B cell (primary cell): ENCODE data around the gene MTUS2. TPM values are rescaled to one million over a fixed set of nuclear protein-coding genes. Genes with fewer than 3 reads are reported as not detected.

Source experiments
- ATAC-seq: fragments of 200-7000 bp; cut with Tn5 transposase; one replicate; pipeline ENCODE4 v1.10.0; 2021; ENCODE audit warnings: low read depth, mild to moderate bottlenecking, moderate number of reproducible peaks, moderate library complexity
- CTCF ChIA-PET: fragments of 350-600 bp; sonication (Branson Sonifier 250); formaldehyde crosslinking; loops from one replicate; lab custom pipeline; 2021; ENCODE audit warnings: antibody characterized with exemption, inconsistent platforms; lab: Charles Lee
- POLR2A ChIA-PET: fragments of 350-600 bp; sonication (Branson Sonifier 250); formaldehyde crosslinking; loops from one replicate; lab custom pipeline; 2021; ENCODE audit warnings: antibody characterized with exemption; lab: Charles Lee
- DNase-seq: peaks from one replicate; pipeline ENCODE4 v3.0.0; 2013
- H2AFZ ChIP-seq: 2 replicates; pipeline ENCODE4 v1.6.1; 2012; ENCODE audit warnings: mild to moderate bottlenecking, low read depth, low read length; ENCODE audit not compliant: insufficient read depth, poor library complexity, severe bottlenecking
- H3K27ac ChIP-seq, 2 donors: 1 replicate in 1 of 2; 2 replicates in 1 of 2; pipeline ENCODE4 v1.5.1; 2012 to 2013; ENCODE audit warnings: low read length in 2 of 2, mild to moderate bottlenecking in 2 of 2, moderate library complexity in 1 of 2
- H3K27me3 ChIP-seq, 4 experiments: fragments of 200-600 bp in 1 of 4; sonication (generic) in 1 of 4; replicated peaks in 1 of 4; 1 replicate in 2 of 4; 2 replicates in 2 of 4; pipeline versions ENCODE4 v1.6.1 to v1.7.0; 2013 to 2016; ENCODE audit warnings: low read length in 3 of 4, mild to moderate bottlenecking in 2 of 4, mixed read lengths in 1 of 4, moderate library complexity in 1 of 4; ENCODE audit not compliant: insufficient read depth in 4 of 4, control insufficient read depth in 3 of 4; ENCODE audit errors: control extremely low read depth in 1 of 4
- H3K36me3 ChIP-seq, 2 experiments: replicated peaks in 1 of 2; 1 replicate in 1 of 2; 2 replicates in 1 of 2; pipeline versions ENCODE4 v1.6.1 to v1.7.1; 2013; ENCODE audit warnings: low read length in 1 of 2; ENCODE audit not compliant: insufficient read depth in 2 of 2, control insufficient read depth in 1 of 2; ENCODE audit errors: control extremely low read depth in 1 of 2, extremely low read depth in 1 of 2
- H3K4me1 ChIP-seq, 2 donors: fragments of 200-600 bp in 1 of 2; sonication (generic) in 1 of 2; 1 replicate in 1 of 2; 2 replicates in 1 of 2; pipeline versions ENCODE4 v1.5.1 to v1.6.1; 2013 to 2017; ENCODE audit warnings: low read length in 2 of 2; ENCODE audit not compliant: control insufficient read depth in 2 of 2, insufficient read depth in 2 of 2
- H3K4me2 ChIP-seq: replicated peaks from 2 replicates; pipeline ENCODE3; 2012; ENCODE audit warnings: mild to moderate bottlenecking, low read depth, low read length; ENCODE audit not compliant: poor library complexity, severe bottlenecking
- H3K4me3 ChIP-seq, 5 experiments: fragments of 200-600 bp in 1 of 5; sonication (generic) in 1 of 5; 1 replicate in 3 of 5; 2 replicates in 2 of 5; pipeline versions ENCODE4 v1.5.1 to v1.7.0; 2011 to 2016; ENCODE audit warnings: low read length in 4 of 5, mild to moderate bottlenecking in 4 of 5, low read depth in 2 of 5, control low read depth in 1 of 5, moderate library complexity in 1 of 5; ENCODE audit not compliant: insufficient read depth in 1 of 5; ENCODE audit errors: control extremely low read depth in 1 of 5, extremely low read depth in 1 of 5
- H3K79me2 ChIP-seq: fragments of 200-600 bp; sonication (generic); one replicate; pipeline ENCODE4 v1.6.0; 2016; ENCODE audit warnings: low read length; ENCODE audit not compliant: control insufficient read depth, insufficient read depth
- H3K9ac ChIP-seq: fragments of 200-600 bp; sonication (generic); 2 replicates; pipeline ENCODE4 v1.6.1; 2017; ENCODE audit warnings: mild to moderate bottlenecking, low read length, moderate library complexity
- H3K9me3 ChIP-seq, 3 donors: one replicate each; pipeline versions ENCODE4 v1.6.1 to v1.7.1; 2013; ENCODE audit warnings: low read length in 2 of 3; ENCODE audit not compliant: control insufficient read depth in 2 of 3, insufficient read depth in 1 of 3; ENCODE audit errors: control extremely low read depth in 1 of 3
- H4K20me1 ChIP-seq: 2 replicates; pipeline ENCODE4 v1.6.0; 2012; ENCODE audit warnings: mild to moderate bottlenecking, low read length; ENCODE audit not compliant: insufficient read depth, control insufficient read depth, poor library complexity, severe bottlenecking
- H3K27ac Mint-ChIP-seq: one replicate; pipeline ENCODE4 v1.8.0; 2021; ENCODE audit warnings: mixed read lengths
- H3K27me3 Mint-ChIP-seq: one replicate; pipeline ENCODE4 v1.8.0; 2021; ENCODE audit warnings: mixed read lengths
- H3K4me1 Mint-ChIP-seq: one replicate; pipeline ENCODE4 v1.8.0; 2021; ENCODE audit warnings: mixed read lengths
- H3K4me3 Mint-ChIP-seq: one replicate; pipeline ENCODE4 v1.8.0; 2021; ENCODE audit warnings: mixed read lengths
- H3K9me3 Mint-ChIP-seq: one replicate; pipeline ENCODE4 v1.8.0; 2022; ENCODE audit warnings: mixed read lengths; ENCODE audit not compliant: insufficient read depth
- CTCF ChIP-seq: fragments of 200-600 bp; IDR thresholded peaks from one replicate; pipeline ENCODE4 v1.8.0; 2022; ENCODE audit warnings: antibody characterized with exemption, mild to moderate bottlenecking
- EZH2 ChIP-seq: IDR thresholded peaks from 2 replicates; pipeline ENCODE4 v1.6.1; 2012; ENCODE audit warnings: borderline replicate concordance, low read depth, mild to moderate bottlenecking, moderate library complexity, low read length; ENCODE audit not compliant: insufficient read depth, poor library complexity, severe bottlenecking
- WGBS: methylation state at CpG from one replicate; pipeline ENCODE4 v1.1.5; 2013; ENCODE audit warnings: missing lambda C conversion rate; ENCODE audit not compliant: insufficient coverage; 5-methylcytosine and 5-hydroxymethylcytosine counted together
- intact Hi-C: fragments of 100-400 bp; cut with micrococcal nuclease; formaldehyde crosslinking; loops from one replicate; pipeline ENCODE4 v1.10.0; 2022
- polyA plus RNA-seq: library from polyadenylated mRNA; depleted of rRNA; stranded (reverse); fragments of >200 nt; gene quantifications from 2 replicates; pipeline ENCODE4 v1.2.3, GENCODE V29; 2012
- total RNA-seq, 2 donors: library from RNA; stranded (reverse); fragments of 120-200 nt in 1 of 2; gene quantifications; 1 replicate in 1 of 2; 2 replicates in 1 of 2; pipeline versions ENCODE4 v1.2.3 to v1.2.4, GENCODE V29; 2013 to 2022

Gene MTUS2
- total and polyA plus RNA-seq, 2 donors (not counting 1 experiment from before 2014, with no cell fraction given): 0.12 TPM; not detected in 1

GRCh38 chr13:29193083-29193482 lies 372.9 kb downstream of the MTUS2 start:
- DNase-seq (no peak), ATAC-seq (no peak)
- peaks cover 7% of the 10 kb centered on the region for H3K9me3 Mint-ChIP-seq
- no peak overlapping the region for H3K4me2 ChIP-seq
- no peak overlapping the region for H3K9ac ChIP-seq
- peaks cover 21% of the 10 kb centered on the region for H3K4me1 Mint-ChIP-seq
- no peak overlapping the region for H3K4me3 Mint-ChIP-seq
- no CpG with 5 or more reads among the region's 1 CpG for WGBS
- H2AFZ ChIP-seq: no peak overlapping the region
- peaks cover 0 to 2% (median 1%) of the 10 kb centered on the region in 4 experiments for H3K27me3 ChIP-seq
- H3K9me3 ChIP-seq: peaks cover 0 to 14% (median 0%) of the 10 kb centered on the region in 3 donors
- no peaks in the 10 kb centered on the region for H4K20me1 ChIP-seq
- peaks cover 4 to 8% of the 10 kb centered on the region in 2 donors for H3K4me1 ChIP-seq
- H3K36me3 ChIP-seq: no peaks in the 10 kb centered on the region
- ChIA-PET CTCF (no interaction called here), POLR2A (no interaction called here)
- no peak for TF ChIP-seq CTCF
- no peak for TF ChIP-seq EZH2
- no peak overlapping the region for H3K27ac Mint-ChIP-seq
- H3K27me3 Mint-ChIP-seq: peaks cover 11% of the 10 kb centered on the region
- no peak overlapping the region for H3K4me3 ChIP-seq
- intact Hi-C loops: no loop called here
- H3K27ac ChIP-seq: no peak overlapping the region
- no peaks in the 10 kb centered on the region for H3K79me2 ChIP-seq

GRCh38 chr13:29195456-29195855 lies 375.3 kb downstream of the MTUS2 start:
- no peak overlapping the region for H3K4me2 ChIP-seq
- no peak overlapping the region for H3K4me3 ChIP-seq
- H3K27ac ChIP-seq: no peak overlapping the region
- H3K27me3 ChIP-seq: peaks cover 0 to 2% (median 1%) of the 10 kb centered on the region in 4 experiments
- Mint-ChIP-seq H3K27ac (no peak overlapping the region), H3K9me3 (peaks cover 7% of the 10 kb centered on the region), H3K4me3 (peak overlapping the region; percentile 2), H3K4me1 (peaks cover 21% of the 10 kb centered on the region), H3K27me3 (peaks cover 4% of the 10 kb centered on the region)
- CTCF ChIA-PET: no interaction called here
- POLR2A ChIA-PET: no interaction called here
- DNase-seq (no peak), ATAC-seq (no peak)
- intact Hi-C loops: no loop called here
- H4K20me1 ChIP-seq: no peaks in the 10 kb centered on the region
- WGBS: 81% methylated on average over 3 of the region's 3 CpGs
- H2AFZ ChIP-seq: no peak overlapping the region
- H3K9ac ChIP-seq: no peak overlapping the region
- peaks cover 0 to 5% (median 0%) of the 10 kb centered on the region in 3 donors for H3K9me3 ChIP-seq
- no peaks in the 10 kb centered on the region for H3K79me2 ChIP-seq
- H3K36me3 ChIP-seq: no peaks in the 10 kb centered on the region
- TF ChIP-seq EZH2 (no peak), CTCF (no peak)
- peaks cover 4 to 8% of the 10 kb centered on the region in 2 donors for H3K4me1 ChIP-seq
